NOMO-1 (cell line): ENCODE results near the gene ATP2A3.

Source experiments
- DNase-seq, 2 experiments: peaks; one replicate each; lab custom pipeline; 2025; ENCODE audit not compliant: unreplicated experiment in 2 of 2; lab: John Stamatoyannopoulos, UW

Gene ATP2A3

GRCh38 chr17:3964203-3965117, at the start of gene ATP2A3:
TSS of gene ATP2A3 (minus strand) at chr17:3964437. CDS start at chr17:3964291, 146 bp downstream.
- DNase-seq: no peak

- no peak for DNase-seq
Observed at GRCh38 chr17:4010754-4011153, 46.5 kb upstream of the ATP2A3 start.

GRCh38 chr17:4009186-4009785, 45.0 kb upstream of the ATP2A3 start:
- no peak for DNase-seq

GRCh38 chr17:4008441-4009185, 44.4 kb upstream of the ATP2A3 start:
- DNase-seq: no peak

- no peak for DNase-seq
Observed at GRCh38 chr17:4008082-4008435, 43.8 kb upstream of the ATP2A3 start.

- DNase-seq: no peak
Observed at GRCh38 chr17:4007346-4008081, 43.3 kb upstream of the ATP2A3 start.

GRCh38 chr17:4006745-4007211, 42.5 kb upstream of the ATP2A3 start:
- DNase-seq: no peak

GRCh38 chr17:4006165-4006589, 41.9 kb upstream of the ATP2A3 start:
- DNase-seq: no peak

- no peak for DNase-seq
Observed at GRCh38 chr17:4005296-4006164, 41.3 kb upstream of the ATP2A3 start.

GRCh38 chr17:4004517-4005295, 40.5 kb upstream of the ATP2A3 start:
- peak; percentile 23 to 43 for DNase-seq

- DNase-seq: no peak
Observed at GRCh38 chr17:4003501-4004421, 39.5 kb upstream of the ATP2A3 start.

GRCh38 chr17:4003131-4003500, 38.9 kb upstream of the ATP2A3 start:
- DNase-seq: no peak

GRCh38 chr17:4001048-4001590, 36.9 kb upstream of the ATP2A3 start:
- no peak for DNase-seq

GRCh38 chr17:3998436-3998835, 34.2 kb upstream of the ATP2A3 start:
- DNase-seq: no peak

GRCh38 chr17:3995067-3995466, 30.8 kb upstream of the ATP2A3 start:
- no peak for DNase-seq

- DNase-seq: no peak
Observed at GRCh38 chr17:3994221-3994576, 30.0 kb upstream of the ATP2A3 start.

- no peak for DNase-seq
Observed at GRCh38 chr17:3993493-3994220, 29.4 kb upstream of the ATP2A3 start.
